Stimulated activated CD4-positive, alpha-beta T cell treated with anti-CD3 and anti-CD28 coated beads, Interleukin-15, amount 100 ng/mL, for 24 hours (primary cell): ENCODE measurements around the gene CHAD.
"Not testable (repeated sequence)": the region's sequence is repeated elsewhere in the genome, so short reads cannot be mapped to it uniquely, and the experiment has no call there.

Source experiments
- DNase-seq: peaks from one replicate; pipeline ENCODE4 v3.0.0-alpha.2; 2020

The CHAD gene

DNA sequence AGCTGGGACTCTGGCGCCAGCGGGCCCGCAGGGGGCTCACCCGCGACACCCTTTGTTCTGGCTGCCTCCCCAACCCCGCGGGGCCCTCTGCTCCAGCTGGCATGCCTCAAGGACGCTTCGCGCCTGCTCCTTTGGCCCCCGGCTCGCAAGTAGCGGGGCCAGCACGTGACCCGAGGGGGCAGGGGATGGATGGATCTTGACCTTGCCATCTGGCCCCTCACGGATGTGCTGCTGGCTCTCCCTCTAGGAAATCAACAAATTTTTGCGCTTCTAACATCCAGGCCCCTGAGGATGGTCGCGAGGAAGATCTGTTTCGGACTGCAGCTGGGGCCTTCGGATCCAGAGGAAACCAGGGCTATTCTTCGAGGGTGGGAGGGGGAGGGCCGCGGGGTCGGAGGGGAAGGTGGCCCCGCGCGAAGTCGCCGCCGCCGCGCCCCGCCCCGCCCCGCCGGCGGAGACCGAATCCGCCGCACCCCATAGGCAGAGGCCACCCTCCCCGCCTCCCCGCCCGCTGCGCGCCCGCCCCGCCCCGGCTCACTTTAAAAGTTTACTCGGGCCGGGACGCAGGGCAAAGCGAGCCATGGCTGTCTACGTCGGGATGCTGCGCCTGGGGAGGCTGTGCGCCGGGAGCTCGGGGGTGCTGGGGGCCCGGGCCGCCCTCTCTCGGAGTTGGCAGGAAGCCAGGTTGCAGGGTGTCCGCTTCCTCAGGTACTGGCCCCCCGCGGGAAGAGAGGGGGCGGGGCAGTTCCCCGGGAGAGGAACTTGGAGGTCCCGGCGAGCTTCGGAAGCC lies 42.8 kb downstream of the CHAD start, which contains the start of gene ACSF2:
Gene ACSF2 (plus strand): TSS at position 537 of the 790 bp plus-strand sequence. CDS start 44 bp downstream, at position 581.
- peak; percentile 85 for DNase-seq

DNA sequence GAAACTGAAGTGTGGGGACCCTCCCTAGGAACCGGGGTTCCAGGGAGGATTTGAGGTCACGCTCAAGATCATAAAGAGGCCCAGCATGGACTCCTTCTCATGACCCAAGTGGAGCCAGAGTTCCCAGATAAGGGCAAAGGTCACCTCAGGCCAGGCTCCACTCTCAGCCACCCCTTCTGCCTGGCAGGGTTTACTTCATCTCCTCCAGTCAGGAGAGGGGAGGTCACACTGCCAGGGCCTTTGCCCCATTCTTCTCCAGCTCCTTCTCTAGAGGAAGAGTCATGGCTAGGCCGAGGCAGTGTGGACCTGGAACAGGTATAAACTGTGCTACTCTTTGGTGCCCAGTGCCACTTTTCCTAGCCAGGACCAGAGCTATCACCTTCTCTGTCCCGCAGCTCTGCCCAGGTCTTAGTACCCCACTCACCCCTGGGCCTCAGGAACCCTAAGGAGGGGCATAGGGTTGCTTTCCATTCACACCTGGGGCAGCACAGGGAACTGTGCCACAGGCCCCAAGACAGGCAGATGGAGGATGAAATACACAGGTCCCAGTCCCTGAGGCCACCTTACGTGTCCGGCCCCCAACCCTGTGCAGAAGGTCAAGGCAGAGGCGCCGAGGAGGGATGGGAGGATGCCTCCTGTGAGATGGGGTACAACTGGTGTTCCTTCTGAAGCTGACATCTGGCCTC lies 43.5 kb downstream of the CHAD start:
- DNase-seq: no peak

DNA sequence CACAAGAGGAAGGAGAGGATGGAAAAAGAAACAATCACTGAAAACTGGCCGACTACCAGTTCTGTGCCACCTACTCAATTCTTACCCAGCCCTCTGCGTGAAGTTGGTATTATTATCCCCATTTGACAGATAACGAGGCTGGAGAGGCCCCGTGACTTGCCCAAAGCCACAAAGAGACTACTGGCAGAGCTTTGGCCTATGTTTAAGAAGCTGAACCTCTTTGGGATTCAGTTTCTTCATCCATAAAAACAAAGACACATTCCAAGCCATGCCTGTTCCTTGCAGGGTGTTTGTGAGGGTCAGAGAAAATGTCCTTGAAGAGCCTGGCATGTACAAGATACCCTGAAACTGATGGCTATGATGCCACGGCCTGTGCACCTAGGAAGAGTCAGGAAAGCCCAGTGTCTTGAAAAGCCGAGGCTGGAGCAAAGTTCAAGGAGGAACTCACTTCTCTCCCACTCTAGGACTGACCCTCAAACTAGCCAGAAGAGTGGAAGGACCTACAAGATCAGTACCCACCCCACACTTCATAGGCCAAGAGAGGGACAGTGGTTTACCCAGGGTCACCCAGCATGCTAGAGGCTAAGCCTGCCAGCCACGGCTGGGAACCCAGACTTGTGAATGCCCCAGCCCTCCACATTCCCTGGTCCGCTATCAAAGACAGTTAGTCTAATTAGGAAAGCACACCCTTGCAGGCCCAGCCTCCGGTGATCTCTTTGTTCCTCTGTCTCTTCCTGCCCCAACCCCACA lies 44.3 kb downstream of the CHAD start:
- no peak for DNase-seq

GRCh38 chr17:50423553-50424159 lies 45.0 kb downstream of the CHAD start:
- DNase-seq: no peak

GRCh38 chr17:50422738-50423137 lies 45.9 kb downstream of the CHAD start:
- DNase-seq: no peak

GRCh38 chr17:50421308-50422051 lies 47.2 kb downstream of the CHAD start:
- peak; percentile 11 for DNase-seq

DNA sequence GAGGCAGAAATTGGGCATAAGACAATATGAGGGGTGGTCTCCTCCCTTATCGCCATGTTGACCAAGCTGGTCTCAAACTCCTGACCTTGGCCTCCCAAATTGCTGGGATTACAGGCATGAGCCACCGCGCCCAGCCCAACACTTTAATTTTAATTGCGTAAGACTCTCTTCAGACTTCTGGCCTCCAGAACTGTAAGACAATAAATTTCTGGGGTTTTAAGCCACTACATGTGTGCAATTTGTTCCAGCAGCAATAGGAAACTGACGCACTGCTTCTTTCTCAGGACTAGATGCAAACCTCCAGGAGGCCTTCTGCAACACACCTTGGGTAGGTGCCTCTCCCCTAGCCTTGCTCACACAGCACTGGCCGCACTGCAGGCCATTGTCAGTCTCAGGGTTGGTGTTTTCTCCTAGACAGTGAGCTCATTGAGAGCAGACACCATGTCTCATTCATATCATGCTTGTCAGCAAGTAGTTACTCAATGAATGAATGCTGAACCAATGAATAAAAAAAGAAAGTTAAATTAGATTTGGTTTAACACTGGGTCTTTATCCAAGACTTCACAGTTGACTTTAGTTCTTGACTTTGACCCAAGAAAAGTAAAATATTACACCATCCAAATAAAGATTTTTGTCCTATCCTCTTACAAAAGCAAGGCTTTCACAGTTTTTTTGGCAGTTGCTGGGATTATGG lies 48.1 kb downstream of the CHAD start:
- DNase-seq: no peak

- DNase-seq: not testable (repeated sequence)
Observed at GRCh38 chr17:50419577-50419976, 49.1 kb downstream of the CHAD start.

DNA sequence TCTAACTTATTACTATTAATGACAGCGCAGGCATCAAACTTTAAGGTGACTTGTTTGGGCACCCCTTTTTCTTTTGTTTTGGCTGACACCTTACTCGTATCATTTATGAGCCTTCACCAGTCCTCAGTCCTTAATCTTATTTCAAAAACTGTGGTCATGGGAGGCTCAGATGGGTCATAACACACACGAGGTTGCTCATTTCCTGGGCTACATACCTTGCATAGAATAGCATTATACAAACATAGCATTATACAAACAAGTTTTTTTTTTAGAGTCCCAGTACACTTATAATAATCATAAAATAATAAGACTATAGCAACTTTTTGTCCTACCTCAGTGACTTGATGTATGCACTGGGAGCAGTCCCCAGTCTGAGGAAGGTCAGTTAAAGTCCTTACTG lies 53.9 kb downstream of the CHAD start:
- DNase-seq: no peak
